GM23338 (cell line): Measurements from ENCODE around the gene RASSF4. TPM values are rescaled to one million over a fixed set of nuclear protein-coding genes. Genes with fewer than 3 reads are reported as not detected.

Experiments used
- ATAC-seq: fragments of 200-7000 bp; cut with Tn5 transposase; 3 replicates; pipeline ENCODE4 v1.9.1; 2020
- DNase-seq: peaks from one replicate; pipeline ENCODE4 v3.0.0-alpha.2; 2015; ENCODE audit warnings: low spot score
- H2AFZ ChIP-seq: fragments of 200-600 bp; sonication (generic); 2 replicates; pipeline ENCODE4 v1.8.0; 2016; ENCODE audit warnings: antibody characterized with exemption, mild to moderate bottlenecking, moderate library complexity
- H3F3A ChIP-seq: fragments of 200-600 bp; sonication (generic); replicated peaks from 2 replicates; pipeline ENCODE4 v1.8.0; 2017; ENCODE audit warnings: antibody characterized with exemption, mixed run types, low read depth
- H3K27ac ChIP-seq: fragments of 200-600 bp; sonication (generic); 2 replicates; pipeline ENCODE4 v1.6.1; 2016; ENCODE audit warnings: low read depth
- H3K27me3 ChIP-seq: fragments of 200-600 bp; sonication (generic); 2 replicates; pipeline ENCODE4 v1.8.0; 2016; ENCODE audit warnings: mild to moderate bottlenecking, mixed run types, moderate library complexity; ENCODE audit not compliant: insufficient read depth
- H3K36me3 ChIP-seq: fragments of 200-600 bp; sonication (generic); 2 replicates; pipeline ENCODE4 v1.8.0; 2016; ENCODE audit warnings: mild to moderate bottlenecking; ENCODE audit not compliant: insufficient read depth
- H3K4me1 ChIP-seq: fragments of 200-600 bp; sonication (generic); 2 replicates; pipeline ENCODE4 v1.8.0; 2016; ENCODE audit warnings: mild to moderate bottlenecking, moderate library complexity; ENCODE audit not compliant: insufficient read depth
- H3K4me2 ChIP-seq: fragments of 200-600 bp; sonication (generic); 2 replicates; pipeline ENCODE4 v1.7.1; 2017; ENCODE audit warnings: mixed run types
- H3K4me3 ChIP-seq: fragments of 200-600 bp; sonication (generic); 2 replicates; pipeline ENCODE4 v1.6.1; 2016; ENCODE audit warnings: mixed run types
- H3K79me2 ChIP-seq: fragments of 200-600 bp; sonication (generic); replicated peaks from 2 replicates; pipeline ENCODE4 v1.8.0; 2017; ENCODE audit warnings: mild to moderate bottlenecking; ENCODE audit not compliant: insufficient read depth
- H3K9me2 ChIP-seq: fragments of 200-600 bp; sonication (generic); 2 replicates; pipeline ENCODE4 v1.8.0; 2017; ENCODE audit not compliant: insufficient read depth
- H4K20me1 ChIP-seq: fragments of 200-600 bp; sonication (generic); replicated peaks from 2 replicates; pipeline ENCODE4 v1.8.0; 2017; ENCODE audit warnings: mild to moderate bottlenecking; ENCODE audit not compliant: insufficient read depth
- H3K27ac Mint-ChIP-seq: 2 replicates; pipeline ENCODE4 v1.8.0; 2020; ENCODE audit warnings: inconsistent platforms, mild to moderate bottlenecking, moderate library complexity, mixed read lengths
- H3K27me3 Mint-ChIP-seq: 3 replicates; pipeline ENCODE4 v1.8.0; 2022; ENCODE audit warnings: low read depth, mild to moderate bottlenecking, moderate library complexity, mixed read lengths, inconsistent platforms; ENCODE audit not compliant: insufficient read depth, poor library complexity
- H3K36me3 Mint-ChIP-seq: 3 replicates; pipeline ENCODE4 v1.8.0; 2021; ENCODE audit warnings: low read depth, mild to moderate bottlenecking, inconsistent platforms, moderate library complexity, mixed read lengths
- H3K4me1 Mint-ChIP-seq: 3 replicates; pipeline ENCODE4 v1.8.0; 2020; ENCODE audit warnings: mild to moderate bottlenecking, inconsistent platforms, mixed read lengths
- H3K4me3 Mint-ChIP-seq: 3 replicates; pipeline ENCODE4 v1.8.0; 2021; ENCODE audit warnings: moderate library complexity, mild to moderate bottlenecking, inconsistent platforms, mixed read lengths
- H3K9me3 Mint-ChIP-seq: 3 replicates; pipeline ENCODE4 v1.8.0; 2020; ENCODE audit warnings: moderate library complexity, mild to moderate bottlenecking, inconsistent platforms, mixed read lengths
- CTCF ChIP-seq, 2 experiments: fragments of 200-600 bp in 1 of 2; sonication (generic) in 1 of 2; conservative IDR thresholded peaks; 2 replicates each; pipeline versions ENCODE4 v1.5.1 to v1.6.1; 2016 to 2017; ENCODE audit warnings: antibody characterized with exemption in 2 of 2, low read depth in 2 of 2, mild to moderate bottlenecking in 2 of 2, moderate library complexity in 1 of 2
- ZNF462 ChIP-seq: fragments of 250-450 bp; sonication (Bioruptor Pico); IDR thresholded peaks from 2 replicates; pipeline ENCODE4 v1.5.0; 2020; ENCODE audit warnings: mild to moderate bottlenecking, moderate library complexity
- polyA plus RNA-seq: library from polyadenylated mRNA; unstranded; fragments of >200 nt; fragmentation: Nextera tagmentation; extraction: Ambion mirVana; gene quantifications from 2 replicates; pipeline ENCODE4 v1.2.1, GENCODE V29; 2016
- total RNA-seq: library from RNA; depleted of rRNA; stranded (reverse); fragments of >200 nt; shearing (Covaris generic); gene quantifications from 2 replicates; pipeline ENCODE4 v1.2.3, GENCODE V29; 2014

Gene RASSF4
- total and polyA plus RNA-seq, 2 experiments from 2014 or later: 12.4 to 13.6 TPM

GRCh38 chr10:44947371-44948152, 12.0 kb upstream of the RASSF4 start:
- Histone ChIP-seq H3K27me3 (no peaks in the 10 kb centered on the region), H3K4me1 (0 out of 2 replicates have a peak, but pooled peaks cover 4% of the 10 kb centered on the region), H4K20me1 (no peaks in the 10 kb centered on the region), H3K36me3 (no peaks in the 10 kb centered on the region), H3K9me2 (peaks cover 7% of the 10 kb centered on the region), H3K4me2 (no peak overlapping the region), H3K79me2 (no peaks in the 10 kb centered on the region), H3F3A (no peaks in the 10 kb centered on the region), H3K27ac (no peak overlapping the region), H3K4me3 (no peak overlapping the region), H2AFZ (no peak overlapping the region)
- Mint-ChIP-seq H3K27ac (no peak overlapping the region), H3K4me3 (no peak overlapping the region), H3K4me1 (peaks cover 15% of the 10 kb centered on the region), H3K27me3 (peaks cover 9% of the 10 kb centered on the region), H3K9me3 (peaks cover 18% of the 10 kb centered on the region), H3K36me3 (peaks cover 17% of the 10 kb centered on the region)
- no peak for ATAC-seq
- TF ChIP-seq ZNF462 (CRISPR knock-in tag): no peak
- DNase-seq: no peak

GRCh38 chr10:44948642-44949041, 11.0 kb upstream of the RASSF4 start:
- H3K9me2 ChIP-seq: no peaks in the 10 kb centered on the region
- H3K79me2 ChIP-seq: no peaks in the 10 kb centered on the region
- no peak overlapping the region for H2AFZ ChIP-seq
- H3K27ac ChIP-seq: no peak overlapping the region
- peaks cover 22% of the 10 kb centered on the region for H3K4me1 Mint-ChIP-seq
- DNase-seq (no peak), ATAC-seq (no peak)
- H3F3A ChIP-seq: no peaks in the 10 kb centered on the region
- no peaks in the 10 kb centered on the region for H3K27me3 ChIP-seq
- no peak overlapping the region for H3K4me3 ChIP-seq
- H3K4me1 ChIP-seq: peaks cover 7% of the 10 kb centered on the region; the same call in 1 of the 2 replicates
- no peak for TF ChIP-seq CTCF (conservative IDR thresholded peaks at IDR 0.05; ENCODE audit: low read depth in 2 of 2)
- H3K9me3 Mint-ChIP-seq: peaks cover 18% of the 10 kb centered on the region
- H3K36me3 Mint-ChIP-seq: peaks cover 17% of the 10 kb centered on the region
- no peaks in the 10 kb centered on the region for H4K20me1 ChIP-seq
- no peak overlapping the region for H3K4me2 ChIP-seq
- no peak overlapping the region for H3K27ac Mint-ChIP-seq
- H3K4me3 Mint-ChIP-seq: no peak overlapping the region
- peaks cover 9% of the 10 kb centered on the region for H3K27me3 Mint-ChIP-seq
- no peaks in the 10 kb centered on the region for H3K36me3 ChIP-seq
